Measurements from ENCODE around the gene C12orf50.

The C12orf50 gene

GRCh38 chr12:88015825-88016224 is 13.4 kb downstream of the C12orf50 start:
- TF ChIP-seq, protein P1, sequence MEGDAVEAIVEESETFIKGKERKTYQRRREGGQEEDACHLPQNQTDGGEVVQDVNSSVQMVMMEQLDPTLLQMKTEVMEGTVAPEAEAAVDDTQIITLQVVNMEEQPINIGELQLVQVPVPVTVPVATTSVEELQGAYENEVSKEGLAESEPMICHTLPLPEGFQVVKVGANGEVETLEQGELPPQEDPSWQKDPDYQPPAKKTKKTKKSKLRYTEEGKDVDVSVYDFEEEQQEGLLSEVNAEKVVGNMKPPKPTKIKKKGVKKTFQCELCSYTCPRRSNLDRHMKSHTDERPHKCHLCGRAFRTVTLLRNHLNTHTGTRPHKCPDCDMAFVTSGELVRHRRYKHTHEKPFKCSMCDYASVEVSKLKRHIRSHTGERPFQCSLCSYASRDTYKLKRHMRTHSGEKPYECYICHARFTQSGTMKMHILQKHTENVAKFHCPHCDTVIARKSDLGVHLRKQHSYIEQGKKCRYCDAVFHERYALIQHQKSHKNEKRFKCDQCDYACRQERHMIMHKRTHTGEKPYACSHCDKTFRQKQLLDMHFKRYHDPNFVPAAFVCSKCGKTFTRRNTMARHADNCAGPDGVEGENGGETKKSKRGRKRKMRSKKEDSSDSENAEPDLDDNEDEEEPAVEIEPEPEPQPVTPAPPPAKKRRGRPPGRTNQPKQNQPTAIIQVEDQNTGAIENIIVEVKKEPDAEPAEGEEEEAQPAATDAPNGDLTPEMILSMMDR (IDR thresholded peaks at IDR 0.05): no peak

GRCh38 chr12:88011755-88012154 is 17.4 kb downstream of the C12orf50 start:
- TF ChIP-seq, protein P1 (IDR thresholded peaks at IDR 0.05): no peak

GRCh38 chr12:88006351-88006750 is 22.9 kb downstream of the C12orf50 start:
- TF ChIP-seq, protein P1 (IDR thresholded peaks at IDR 0.05): no peak

DNA sequence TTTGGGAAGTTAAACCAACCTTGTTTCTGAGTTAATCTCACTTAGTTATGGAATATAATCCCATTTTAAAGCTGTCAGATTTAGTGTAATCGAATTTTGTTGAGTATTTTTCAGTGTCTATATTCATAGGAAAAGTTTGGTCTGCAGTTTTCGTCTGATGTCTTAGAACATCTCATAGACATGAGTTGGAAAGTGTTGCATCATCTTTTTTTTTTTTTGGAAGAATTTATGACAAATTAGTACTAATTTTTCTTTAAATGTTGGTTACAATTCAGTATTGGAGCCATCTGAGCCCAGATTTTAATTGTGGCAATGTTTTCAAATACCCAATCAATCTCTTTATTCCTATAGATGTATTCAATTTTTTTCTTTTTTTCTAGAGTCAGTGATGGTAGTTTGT is 27.9 kb downstream of the C12orf50 start:
- TF ChIP-seq, protein P1 (IDR thresholded peaks at IDR 0.05): no peak

- TF ChIP-seq, protein P1 (IDR thresholded peaks at IDR 0.05): peak; percentile 72
These were observed 33.5 kb downstream of the C12orf50 start for GRCh38 chr12:87995581-87996178.

DNA sequence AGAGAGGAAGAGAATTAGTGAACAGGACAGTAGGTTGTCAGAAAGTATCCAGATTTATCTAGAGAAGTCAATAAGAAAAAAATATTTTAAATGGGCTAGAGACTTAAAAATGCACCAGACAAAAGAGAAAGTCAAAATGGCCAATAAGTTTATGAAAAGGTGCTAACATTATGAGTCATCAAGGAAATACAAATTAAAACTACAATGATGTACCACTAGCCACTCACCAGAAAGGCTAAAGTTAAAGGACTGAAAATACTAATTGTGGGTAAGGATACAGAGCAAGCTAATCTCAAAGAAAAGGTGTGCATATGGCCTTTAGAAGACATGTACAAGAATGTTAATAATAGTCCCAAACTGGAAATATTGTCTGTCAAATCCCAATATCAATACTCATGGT is 37.7 kb downstream of the C12orf50 start:
- TF ChIP-seq, protein P1 (IDR thresholded peaks at IDR 0.05): no peak

GRCh38 chr12:87988534-87988933 is 40.7 kb downstream of the C12orf50 start:
- TF ChIP-seq, protein P1 (IDR thresholded peaks at IDR 0.05): no peak

Data from LNCAP (cell line).